Peyer's patch (tissue), 4 donors: ENCODE data around the gene FNBP1.
"Not testable (repeated sequence)": the region's sequence is repeated elsewhere in the genome, so short reads cannot be mapped to it uniquely, and the experiment has no call there.

ENCODE experiments used
- POLR2A ChIP-seq, 2 donors: fragments of 450-650 bp; IDR thresholded peaks; one replicate each; pipeline ENCODE4 v1.5.1; 2017; ENCODE audit warnings: antibody characterized with exemption in 2 of 2, mild to moderate bottlenecking in 2 of 2, moderate library complexity in 2 of 2
- TF ChIP-seq, protein P1 (sequence below), 6 experiments: fragments of 450-650 bp in 4 of 6; fragments of 200-600 bp in 2 of 6; sonication (generic) in 1 of 6; IDR thresholded peaks; one replicate each; pipeline ENCODE4 v1.5.1; 2017 to 2019; ENCODE audit warnings: antibody characterized with exemption in 6 of 6, mild to moderate bottlenecking in 3 of 6, moderate library complexity in 1 of 6

GRCh38 chr9:129984589-129984988, 58.4 kb downstream of the FNBP1 start:
- TF ChIP-seq POLR2A (IDR thresholded peaks at IDR 0.05): not testable (repeated sequence)
- TF ChIP-seq, protein P1, sequence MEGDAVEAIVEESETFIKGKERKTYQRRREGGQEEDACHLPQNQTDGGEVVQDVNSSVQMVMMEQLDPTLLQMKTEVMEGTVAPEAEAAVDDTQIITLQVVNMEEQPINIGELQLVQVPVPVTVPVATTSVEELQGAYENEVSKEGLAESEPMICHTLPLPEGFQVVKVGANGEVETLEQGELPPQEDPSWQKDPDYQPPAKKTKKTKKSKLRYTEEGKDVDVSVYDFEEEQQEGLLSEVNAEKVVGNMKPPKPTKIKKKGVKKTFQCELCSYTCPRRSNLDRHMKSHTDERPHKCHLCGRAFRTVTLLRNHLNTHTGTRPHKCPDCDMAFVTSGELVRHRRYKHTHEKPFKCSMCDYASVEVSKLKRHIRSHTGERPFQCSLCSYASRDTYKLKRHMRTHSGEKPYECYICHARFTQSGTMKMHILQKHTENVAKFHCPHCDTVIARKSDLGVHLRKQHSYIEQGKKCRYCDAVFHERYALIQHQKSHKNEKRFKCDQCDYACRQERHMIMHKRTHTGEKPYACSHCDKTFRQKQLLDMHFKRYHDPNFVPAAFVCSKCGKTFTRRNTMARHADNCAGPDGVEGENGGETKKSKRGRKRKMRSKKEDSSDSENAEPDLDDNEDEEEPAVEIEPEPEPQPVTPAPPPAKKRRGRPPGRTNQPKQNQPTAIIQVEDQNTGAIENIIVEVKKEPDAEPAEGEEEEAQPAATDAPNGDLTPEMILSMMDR (IDR thresholded peaks at IDR 0.05): not testable (repeated sequence)
